ENCODE results near the gene SARS2.
A peak's percentile ranks its signal among the peaks of the same experiment; 100 is the strongest.

The SARS2 gene

GRCh38 chr19:38915329-38916321 lies 14.9 kb downstream of the SARS2 start:
- no peak for DNase-seq

GRCh38 chr19:38913958-38914357 lies 16.6 kb downstream of the SARS2 start:
- DNase-seq, result no peak

- DNase-seq, result no peak
Measured at GRCh38 chr19:38912600-38913514, 17.7 kb downstream of the SARS2 start.

GRCh38 chr19:38911388-38912001 lies 19.1 kb downstream of the SARS2 start:
- DNase-seq, result no peak

GRCh38 chr19:38910488-38910887 lies 20.1 kb downstream of the SARS2 start:
- DNase-seq, result no peak

- DNase-seq, result no peak
Measured at GRCh38 chr19:38908911-38909310, 21.7 kb downstream of the SARS2 start.

- no peak for DNase-seq
Measured at GRCh38 chr19:38907670-38908069, 22.9 kb downstream of the SARS2 start.

- no peak for DNase-seq
Measured at GRCh38 chr19:38907227-38907626, 23.3 kb downstream of the SARS2 start.

- no peak for DNase-seq
Measured at GRCh38 chr19:38905620-38906019, 24.9 kb downstream of the SARS2 start.

- no peak for DNase-seq
Measured at GRCh38 chr19:38904581-38905539, 25.7 kb downstream of the SARS2 start.

GRCh38 chr19:38901683-38902082 lies 28.9 kb downstream of the SARS2 start:
- no peak for DNase-seq

GRCh38 chr19:38900743-38901190 lies 29.8 kb downstream of the SARS2 start:
- no peak for DNase-seq

- no peak for DNase-seq
Measured at GRCh38 chr19:38900202-38900629, 30.3 kb downstream of the SARS2 start.

- peak; percentile 99 for DNase-seq
Measured at GRCh38 chr19:38899447-38900201, 30.9 kb downstream of the SARS2 start, which contains the start of the genes NFKBIB and SIRT2. TSS of gene NFKBIB (plus strand) at chr19:38899969. CDS start at chr19:38900033, 64 bp downstream. TSS of gene SIRT2 (minus strand) at chr19:38899618. CDS start at chr19:38899521, 97 bp downstream.

- no peak for DNase-seq
Measured at GRCh38 chr19:38898788-38899446, 31.6 kb downstream of the SARS2 start.

GRCh38 chr19:38894968-38895367 lies 35.6 kb downstream of the SARS2 start:
- DNase-seq, result no peak

GRCh38 chr19:38893341-38893771 lies 37.2 kb downstream of the SARS2 start:
- DNase-seq, result no peak

- no peak for DNase-seq
Measured at GRCh38 chr19:38892841-38893240, 37.7 kb downstream of the SARS2 start.

- DNase-seq, result no peak
Measured at GRCh38 chr19:38891771-38892170, 38.8 kb downstream of the SARS2 start.

- DNase-seq, result no peak
Measured at GRCh38 chr19:38890686-38891085, 39.9 kb downstream of the SARS2 start.

All from NCI-H187 treated with DMSO at 0.1 percent for 48 hours (cell line).